ENCODE measurements around the gene PRAMEF12. TPM values are rescaled to one million over a fixed set of nuclear protein-coding genes. Genes with fewer than 3 reads are reported as not detected.

PRAMEF12 gene
- total and polyA plus RNA-seq, 2 donors: not detected

Other genes starting within 250 kb of the PRAMEF12 start
- gene DHRS3, start 155.5 kb upstream of the PRAMEF12 start, total RNA-seq: 83.2 TPM
- gene DHRS3, start 155.5 kb upstream of the PRAMEF12 start, polyA plus RNA-seq: 62.1 TPM
- gene AADACL4, start 129.7 kb upstream of the PRAMEF12 start, total RNA-seq: 0.37 TPM
- not detected for gene AADACL4, start 129.7 kb upstream of the PRAMEF12 start, polyA plus RNA-seq
- gene AADACL3, start 57.6 kb upstream of the PRAMEF12 start, total RNA-seq: not detected
- gene AADACL3, start 57.6 kb upstream of the PRAMEF12 start, polyA plus RNA-seq: not detected
- not detected for gene CFAP107, start 27.5 kb upstream of the PRAMEF12 start, total RNA-seq
- gene CFAP107, start 27.5 kb upstream of the PRAMEF12 start, polyA plus RNA-seq: not detected
- gene PRAMEF1, start 17.7 kb downstream of the PRAMEF12 start, total RNA-seq: not detected
- gene PRAMEF1, start 17.7 kb downstream of the PRAMEF12 start, polyA plus RNA-seq: not detected
- not detected for gene PRAMEF11, start 57.7 kb downstream of the PRAMEF12 start, total RNA-seq
- gene PRAMEF11, start 57.7 kb downstream of the PRAMEF12 start, polyA plus RNA-seq: not detected
- not detected for gene HNRNPCL1, start 75.0 kb downstream of the PRAMEF12 start, total RNA-seq
- gene HNRNPCL1, start 75.0 kb downstream of the PRAMEF12 start, polyA plus RNA-seq: not detected
- gene PRAMEF2, start 83.3 kb downstream of the PRAMEF12 start, total RNA-seq: not detected
- gene PRAMEF2, start 83.3 kb downstream of the PRAMEF12 start, polyA plus RNA-seq: not detected
- gene PRAMEF4, start 112.5 kb downstream of the PRAMEF12 start, total RNA-seq: not detected
- not detected for gene PRAMEF4, start 112.5 kb downstream of the PRAMEF12 start, polyA plus RNA-seq
- gene PRAMEF10, start 124.5 kb downstream of the PRAMEF12 start, total RNA-seq: not detected
- not detected for gene PRAMEF10, start 124.5 kb downstream of the PRAMEF12 start, polyA plus RNA-seq
- gene PRAMEF7, start 142.9 kb downstream of the PRAMEF12 start, total RNA-seq: not detected
- not detected for gene PRAMEF7, start 142.9 kb downstream of the PRAMEF12 start, polyA plus RNA-seq
- gene PRAMEF6, start 173.8 kb downstream of the PRAMEF12 start, total RNA-seq: not detected
- gene PRAMEF6, start 173.8 kb downstream of the PRAMEF12 start, polyA plus RNA-seq: not detected

Measured in urinary bladder (tissue), 2 donors.